Measurements from ENCODE around the gene ZNF107. TPM values are rescaled to one million over a fixed set of nuclear protein-coding genes. Genes with fewer than 3 reads are reported as not detected.

ZNF107 gene
- total and polyA plus RNA-seq, 2 of the 13 experiments (the other 11 are each of a cell fraction or from before 2014, with no cell fraction given) = 2.5 to 5.4 TPM

DNA sequence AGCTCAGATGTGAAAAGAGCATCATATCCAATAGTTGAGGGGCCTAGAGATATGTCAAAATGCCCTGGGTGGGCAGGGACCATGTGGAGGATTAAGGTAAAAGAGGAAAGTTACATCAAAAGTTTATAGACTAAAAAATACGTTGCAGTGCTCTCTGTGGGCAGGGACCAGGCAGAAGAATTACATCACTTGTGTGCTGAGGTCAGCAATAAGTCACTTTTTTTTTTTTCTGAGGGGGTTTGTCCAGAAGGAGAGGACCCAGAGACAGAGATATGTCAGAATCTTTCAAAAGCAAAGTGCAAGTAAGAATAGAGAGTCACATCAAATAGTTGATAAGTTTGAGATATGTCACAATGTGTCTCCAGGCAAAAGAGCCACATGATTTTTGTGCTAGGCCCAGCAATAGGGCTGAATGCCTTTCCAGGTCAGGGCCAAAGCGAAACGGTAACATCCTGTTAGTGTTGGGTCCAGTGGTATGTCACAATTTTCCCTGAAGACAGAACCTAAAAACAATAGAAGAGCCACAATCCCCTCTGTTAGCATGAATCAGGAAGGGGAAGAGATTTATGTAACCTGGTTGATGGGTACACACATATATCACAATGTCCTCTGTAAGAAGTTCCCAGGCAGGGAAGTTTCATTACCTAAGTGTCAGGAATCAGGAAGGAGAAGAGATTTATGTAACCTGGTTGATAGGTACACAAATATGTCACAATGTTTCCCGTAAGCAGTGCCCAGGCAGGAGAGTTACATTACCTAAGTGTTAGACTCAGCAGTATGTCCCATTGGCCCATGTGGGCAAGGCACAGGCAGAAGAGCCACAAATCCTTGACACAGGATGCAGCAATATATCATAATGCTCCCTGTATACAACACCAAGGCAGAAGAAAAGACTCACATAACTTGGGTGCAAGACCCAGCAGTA lies 28.1 kb upstream of the ZNF107 start:
- Histone ChIP-seq H3K4me3 (replicated peaks in 1 of 3; ENCODE audit: insufficient read depth in 1 of 3, low read depth in 2 of 3, low read length in 3 of 3) (no peak overlapping the region), H2AFZ (ENCODE audit: low read length) (no peak overlapping the region), H3K9me3 (ENCODE audit: low read length) (no peaks in the 10 kb centered on the region; the same call in 1 of the 2 replicates), H3K9ac (ENCODE audit: insufficient read depth, low read depth, low read length) (no peak overlapping the region), H3K27ac (ENCODE audit: extremely low read length, insufficient read depth, low read length) (no peak overlapping the region), H3K4me2 (ENCODE audit: low read depth, low read length) (no peak overlapping the region), H3K27me3 (ENCODE audit: control insufficient read depth in 1 of 2, insufficient read depth in 2 of 2, low read length in 2 of 2) (no peaks in the 10 kb centered on the region), H3K4me1 (ENCODE audit: insufficient read depth, low read length) (no peaks in the 10 kb centered on the region; the same call in 1 of the 2 replicates), H3K79me2 (ENCODE audit: insufficient read depth, low read length) (no peaks in the 10 kb centered on the region), H4K20me1 (ENCODE audit: insufficient read depth, low read length) (no peaks in the 10 kb centered on the region), H3K36me3 (replicated peaks in 1 of 2; ENCODE audit: control insufficient read depth in 1 of 2, insufficient read depth in 2 of 2, low read length in 2 of 2) (no peaks in the 10 kb centered on the region)
- 3% methylated on average over 4 of the region's 4 CpGs for WGBS (ENCODE audit: low lambda C conversion rate)
- ChIA-PET CTCF (ENCODE audit: low intra/inter-chr PET ratio, low total read pairs) (no interaction called here), POLR2A (no interaction called here)
- no peak for ATAC-seq
- no peak for DNase-seq (ENCODE audit: low spot score)
- in situ Hi-C loops (cut with HindIII; ENCODE audit: extremely low pct_ligation_motif_present, low pct_unique_long_range_greater_than_20kb) (no loop called here), intact Hi-C loops (cut with micrococcal nuclease; ENCODE audit: unreplicated experiment) (no loop called here)
- no TSS peak for BruUV-seq (replicated peaks)
- no peak for FAIRE-seq
- TF ChIP-seq CEBPG (CRISPR knock-in tag; IDR thresholded peaks at IDR 0.05) (peak; percentile 3; the same call in 1 of the 2 replicates), ZNF672 (CRISPR knock-in tag; IDR thresholded peaks at IDR 0.05) (no peak), MAFF (IDR thresholded peaks at IDR 0.05; ENCODE audit: low read depth, low read length) (peak; percentile 83), SOX13 (IDR thresholded peaks at IDR 0.05) (no peak), SOX13 (CRISPR knock-in tag; conservative IDR thresholded peaks at IDR 0.05 in 1 of 2, IDR thresholded peaks at IDR 0.05 in 1 of 2) (peak in 1 of 2 experiments; percentile 44; a peak in 1 of 4 replicates), ELF3 (CRISPR knock-in tag; IDR thresholded peaks at IDR 0.05) (peak; percentile 59; the same call in 1 of the 2 replicates), PCBP1 (IDR thresholded peaks at IDR 0.05; ENCODE audit: borderline replicate concordance, low read depth, low read length) (no peak), MAFK (conservative IDR thresholded peaks at IDR 0.05 in 1 of 2, IDR thresholded peaks at IDR 0.05 in 1 of 2; ENCODE audit: low read length in 2 of 2) (peak; percentile 87 to 91), SMC3 (IDR thresholded peaks at IDR 0.05; ENCODE audit: low read length) (no peak), U2AF2 (IDR thresholded peaks at IDR 0.05; ENCODE audit: low read depth, low read length) (no peak), NCOA2 (CRISPR knock-in tag; IDR thresholded peaks at IDR 0.05) (0 out of 2 replicates have a peak, but pooled peaks have one; percentile 26), ZNF749 (CRISPR knock-in tag; IDR thresholded peaks at IDR 0.05; ENCODE audit: borderline replicate concordance) (no peak), RAD21 (CRISPR knock-in tag; IDR thresholded peaks at IDR 0.05) (no peak), ATM (IDR thresholded peaks at IDR 0.05; ENCODE audit: borderline replicate concordance) (no peak), SOX5 (CRISPR knock-in tag; IDR thresholded peaks at IDR 0.05; ENCODE audit: borderline replicate concordance) (peak; percentile 72), RBFOX2 (IDR thresholded peaks at IDR 0.05; ENCODE audit: low read depth, low read length) (no peak), MZF1 (CRISPR knock-in tag; IDR thresholded peaks at IDR 0.05; ENCODE audit: borderline replicate concordance) (no peak), ELF4 (CRISPR knock-in tag; IDR thresholded peaks at IDR 0.05; ENCODE audit: borderline replicate concordance) (no peak), FOSL2 (CRISPR knock-in tag; IDR thresholded peaks at IDR 0.05) (0 out of 2 replicates have a peak, but pooled peaks have one; percentile 14), NFE2L1 (CRISPR knock-in tag; IDR thresholded peaks at IDR 0.05; ENCODE audit: borderline replicate concordance) (no peak)
- TF ChIP-seq, protein P1, sequence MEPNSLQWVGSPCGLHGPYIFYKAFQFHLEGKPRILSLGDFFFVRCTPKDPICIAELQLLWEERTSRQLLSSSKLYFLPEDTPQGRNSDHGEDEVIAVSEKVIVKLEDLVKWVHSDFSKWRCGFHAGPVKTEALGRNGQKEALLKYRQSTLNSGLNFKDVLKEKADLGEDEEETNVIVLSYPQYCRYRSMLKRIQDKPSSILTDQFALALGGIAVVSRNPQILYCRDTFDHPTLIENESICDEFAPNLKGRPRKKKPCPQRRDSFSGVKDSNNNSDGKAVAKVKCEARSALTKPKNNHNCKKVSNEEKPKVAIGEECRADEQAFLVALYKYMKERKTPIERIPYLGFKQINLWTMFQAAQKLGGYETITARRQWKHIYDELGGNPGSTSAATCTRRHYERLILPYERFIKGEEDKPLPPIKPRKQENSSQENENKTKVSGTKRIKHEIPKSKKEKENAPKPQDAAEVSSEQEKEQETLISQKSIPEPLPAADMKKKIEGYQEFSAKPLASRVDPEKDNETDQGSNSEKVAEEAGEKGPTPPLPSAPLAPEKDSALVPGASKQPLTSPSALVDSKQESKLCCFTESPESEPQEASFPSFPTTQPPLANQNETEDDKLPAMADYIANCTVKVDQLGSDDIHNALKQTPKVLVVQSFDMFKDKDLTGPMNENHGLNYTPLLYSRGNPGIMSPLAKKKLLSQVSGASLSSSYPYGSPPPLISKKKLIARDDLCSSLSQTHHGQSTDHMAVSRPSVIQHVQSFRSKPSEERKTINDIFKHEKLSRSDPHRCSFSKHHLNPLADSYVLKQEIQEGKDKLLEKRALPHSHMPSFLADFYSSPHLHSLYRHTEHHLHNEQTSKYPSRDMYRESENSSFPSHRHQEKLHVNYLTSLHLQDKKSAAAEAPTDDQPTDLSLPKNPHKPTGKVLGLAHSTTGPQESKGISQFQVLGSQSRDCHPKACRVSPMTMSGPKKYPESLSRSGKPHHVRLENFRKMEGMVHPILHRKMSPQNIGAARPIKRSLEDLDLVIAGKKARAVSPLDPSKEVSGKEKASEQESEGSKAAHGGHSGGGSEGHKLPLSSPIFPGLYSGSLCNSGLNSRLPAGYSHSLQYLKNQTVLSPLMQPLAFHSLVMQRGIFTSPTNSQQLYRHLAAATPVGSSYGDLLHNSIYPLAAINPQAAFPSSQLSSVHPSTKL (CRISPR knock-in tag; IDR thresholded peaks at IDR 0.05) = peak; percentile 36
- TF ChIP-seq, protein P2, sequence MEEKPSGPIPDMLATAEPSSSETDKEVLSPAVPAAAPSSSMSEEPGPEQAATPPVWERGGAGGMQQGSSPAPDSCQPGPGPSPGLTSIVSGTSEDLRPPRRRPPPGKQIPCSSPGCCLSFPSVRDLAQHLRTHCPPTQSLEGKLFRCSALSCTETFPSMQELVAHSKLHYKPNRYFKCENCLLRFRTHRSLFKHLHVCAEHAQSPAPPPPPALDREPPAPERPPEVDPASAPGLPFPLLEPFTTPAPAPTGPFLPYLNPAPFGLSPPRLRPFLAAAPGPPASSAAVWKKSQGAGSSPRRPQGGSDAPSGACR (CRISPR knock-in tag; IDR thresholded peaks at IDR 0.05) = no peak
